GM18517 (cell line): ENCODE results near the gene MYBPC1.
"Not testable (repeated sequence)": the region's sequence is repeated elsewhere in the genome, so short reads cannot be mapped to it uniquely, and the experiment has no call there.

ENCODE experiments used
- ATAC-seq: cut with Tn5 transposase; IDR thresholded peaks from one replicate; pipeline ENCODE4 v1.9.1; 2021; ENCODE audit warnings: mild to moderate bottlenecking, moderate library complexity; ENCODE audit not compliant: unreplicated experiment

Gene MYBPC1

GRCh38 chr12:101594700-101595099 is at the start of gene MYBPC1:
TSS of gene MYBPC1 (plus strand) at chr12:101594971. CDS start at chr12:101595071, 100 bp downstream.
- no peak for ATAC-seq

- ATAC-seq: no peak
Measured at GRCh38 chr12:101551362-101552114, 43.2 kb upstream of the MYBPC1 start.

- no peak for ATAC-seq
Measured at GRCh38 chr12:101552277-101552676, 42.5 kb upstream of the MYBPC1 start.

GRCh38 chr12:101557094-101557493 is 37.7 kb upstream of the MYBPC1 start:
- no peak for ATAC-seq

GRCh38 chr12:101558726-101559125 is 36.0 kb upstream of the MYBPC1 start:
- ATAC-seq: not testable (repeated sequence)

GRCh38 chr12:101563212-101563611 is 31.6 kb upstream of the MYBPC1 start:
- ATAC-seq: no peak

GRCh38 chr12:101564912-101565311 is 29.9 kb upstream of the MYBPC1 start:
- ATAC-seq: no peak

- ATAC-seq: no peak
Measured at GRCh38 chr12:101566318-101566717, 28.5 kb upstream of the MYBPC1 start.

- ATAC-seq: no peak
Measured at GRCh38 chr12:101567918-101568317, 26.9 kb upstream of the MYBPC1 start.

- no peak for ATAC-seq
Measured at GRCh38 chr12:101570047-101570446, 24.7 kb upstream of the MYBPC1 start.

GRCh38 chr12:101571105-101571504 is 23.7 kb upstream of the MYBPC1 start:
- no peak for ATAC-seq

- no peak for ATAC-seq
Measured at GRCh38 chr12:101573743-101574142, 21.0 kb upstream of the MYBPC1 start.

GRCh38 chr12:101578417-101578816 is 16.4 kb upstream of the MYBPC1 start:
- no peak for ATAC-seq

- no peak for ATAC-seq
Measured at GRCh38 chr12:101581190-101581589, 13.6 kb upstream of the MYBPC1 start.

- no peak for ATAC-seq
Measured at GRCh38 chr12:101582937-101583336, 11.8 kb upstream of the MYBPC1 start.

GRCh38 chr12:101590383-101590782 is 4.4 kb upstream of the MYBPC1 start:
- ATAC-seq: no peak

- no peak for ATAC-seq
Measured at GRCh38 chr12:101591781-101592180, 3.0 kb upstream of the MYBPC1 start.

- no peak for ATAC-seq
Measured at GRCh38 chr12:101592448-101592847, 2.3 kb upstream of the MYBPC1 start.

- ATAC-seq: no peak
Measured at GRCh38 chr12:101592921-101593320, 1.9 kb upstream of the MYBPC1 start.

- ATAC-seq: no peak
Measured at GRCh38 chr12:101596172-101596571, 1.4 kb downstream of the MYBPC1 start.

- ATAC-seq: no peak
Measured at GRCh38 chr12:101597164-101597563, 2.4 kb downstream of the MYBPC1 start.

- no peak for ATAC-seq
Measured at GRCh38 chr12:101598483-101598882, 3.7 kb downstream of the MYBPC1 start.

GRCh38 chr12:101599311-101599710 is 4.5 kb downstream of the MYBPC1 start:
- no peak for ATAC-seq
